ENCODE data around the gene HDAC4.

The HDAC4 gene

DNA sequence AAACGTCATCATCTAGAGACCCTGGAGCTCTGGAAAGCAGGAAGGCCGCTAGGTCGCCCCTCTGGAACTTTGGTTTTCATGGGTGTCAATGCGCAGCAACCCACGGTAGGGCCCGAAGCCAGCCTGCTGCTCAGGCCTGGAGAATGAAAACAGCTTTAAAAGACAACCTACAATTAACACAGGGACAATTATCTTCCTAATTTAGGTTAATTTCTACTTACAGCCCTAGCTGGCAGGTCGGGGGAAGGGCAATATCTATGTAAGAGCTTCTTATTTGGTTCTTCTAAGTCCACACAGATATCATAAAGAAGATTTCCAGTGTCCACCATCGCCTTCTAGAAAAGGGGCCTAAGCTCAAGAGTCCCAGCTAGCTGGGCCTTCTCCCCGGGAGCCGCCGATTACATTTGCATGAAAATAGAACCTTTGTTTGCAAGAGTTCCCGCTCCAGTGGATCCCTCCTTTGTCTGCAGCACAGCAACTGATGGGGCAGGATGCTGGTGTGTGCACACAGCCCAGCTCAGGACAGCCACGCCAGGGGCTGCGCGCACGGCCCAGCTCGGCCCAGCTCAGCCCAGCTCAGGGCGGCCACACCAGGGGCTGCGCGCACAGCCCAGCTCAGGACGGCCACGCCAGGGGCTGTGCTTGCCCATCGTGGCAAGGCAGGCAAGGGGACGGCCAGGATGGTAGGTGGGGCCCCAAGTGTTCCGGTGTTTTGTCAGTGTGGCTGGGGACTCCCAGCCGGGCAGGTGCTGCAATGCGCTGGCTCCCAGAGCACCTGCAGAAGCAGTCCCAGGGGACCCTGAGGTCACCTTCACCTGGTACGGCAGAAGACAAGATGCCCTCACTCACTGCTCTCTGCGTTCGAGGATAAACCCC, 109.1 kb downstream of the HDAC4 start:
- DNase-seq, result peak; percentile 83

DNA sequence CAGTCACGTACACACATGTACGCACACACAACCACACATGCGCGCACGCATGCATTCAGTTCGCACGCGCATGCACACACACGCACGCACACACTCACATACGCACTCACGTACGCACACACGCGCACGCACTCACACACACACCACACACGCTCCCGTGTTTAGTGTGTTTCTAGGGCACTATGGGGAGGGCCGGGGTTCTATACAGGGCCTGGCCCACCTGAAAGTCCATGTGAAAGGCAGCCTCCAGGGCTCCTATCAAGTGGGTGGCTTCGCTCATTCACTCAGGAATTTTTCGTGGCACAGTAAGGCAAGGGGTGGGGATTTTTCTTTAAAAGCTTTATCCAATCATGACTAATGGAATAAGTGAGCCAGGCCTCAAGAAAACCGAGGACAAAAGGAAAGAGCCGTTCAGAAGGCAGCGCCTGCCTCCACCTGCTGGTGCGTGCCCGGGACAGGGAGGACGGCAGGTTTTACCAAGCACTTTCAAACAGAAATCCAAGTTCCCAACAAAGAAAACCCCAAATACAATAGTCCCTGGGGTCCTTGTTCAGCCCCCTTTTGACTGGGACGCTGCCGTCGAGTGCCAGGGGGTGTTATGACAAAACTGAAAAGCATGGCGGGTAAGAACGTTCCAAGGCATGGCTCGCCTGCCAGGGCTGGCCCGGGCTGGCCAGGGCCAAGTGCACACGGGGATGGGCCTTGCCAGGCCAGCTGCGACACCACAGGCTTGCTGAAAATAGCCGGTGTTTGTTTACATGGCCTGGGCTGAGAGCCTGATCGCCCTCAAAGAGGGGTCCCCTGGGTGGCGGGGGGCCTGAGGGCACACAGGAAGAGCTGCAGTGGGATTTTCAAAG, 110.0 kb downstream of the HDAC4 start:
- no peak for DNase-seq

DNA sequence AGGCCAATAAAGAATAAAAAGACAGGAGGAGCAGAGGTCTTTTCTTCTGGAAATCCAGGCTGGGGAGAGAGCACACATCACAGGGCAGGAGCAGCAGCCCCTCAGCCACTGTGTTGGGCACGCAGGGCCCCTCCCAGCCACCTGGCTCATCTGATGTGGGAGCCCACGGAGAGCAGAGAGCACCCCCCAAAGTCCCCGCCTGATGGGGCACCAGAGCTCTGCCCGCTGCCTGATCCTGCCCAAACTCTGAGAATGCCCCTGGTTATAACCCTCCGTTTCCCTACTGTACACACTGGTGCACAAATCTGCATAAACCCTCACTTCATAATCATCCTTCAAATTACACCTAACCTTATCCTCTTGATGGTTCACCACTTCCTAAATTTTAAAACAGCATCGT, 111.3 kb downstream of the HDAC4 start:
- DNase-seq, result no peak

DNA sequence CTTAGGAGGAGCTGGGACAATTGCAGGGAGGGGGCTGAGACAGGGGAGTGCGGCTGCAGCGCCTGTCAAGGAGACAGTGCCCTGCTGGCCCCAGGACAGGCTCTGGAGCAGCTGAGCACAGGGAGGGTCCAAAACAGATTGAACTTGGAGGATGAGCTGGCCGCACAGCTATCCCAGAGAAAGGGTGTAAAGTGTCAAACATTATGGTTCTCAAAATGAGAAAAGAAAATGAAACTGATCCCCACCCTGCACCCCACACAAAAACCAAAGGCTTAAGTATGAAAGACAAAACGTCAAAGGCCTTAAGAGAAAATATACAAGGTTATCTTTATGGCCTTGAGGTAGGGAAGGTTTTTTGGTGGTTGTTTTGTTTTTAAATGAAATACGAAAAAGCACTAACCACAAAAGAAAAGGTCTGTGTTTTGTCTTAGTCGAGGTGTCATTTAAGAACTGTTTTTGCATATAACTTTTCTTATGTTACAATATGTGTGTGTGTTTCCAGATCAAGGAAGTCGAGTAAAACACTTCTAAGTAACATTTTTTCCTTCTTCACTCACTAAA, 111.8 kb downstream of the HDAC4 start:
- DNase-seq, result no peak

DNA sequence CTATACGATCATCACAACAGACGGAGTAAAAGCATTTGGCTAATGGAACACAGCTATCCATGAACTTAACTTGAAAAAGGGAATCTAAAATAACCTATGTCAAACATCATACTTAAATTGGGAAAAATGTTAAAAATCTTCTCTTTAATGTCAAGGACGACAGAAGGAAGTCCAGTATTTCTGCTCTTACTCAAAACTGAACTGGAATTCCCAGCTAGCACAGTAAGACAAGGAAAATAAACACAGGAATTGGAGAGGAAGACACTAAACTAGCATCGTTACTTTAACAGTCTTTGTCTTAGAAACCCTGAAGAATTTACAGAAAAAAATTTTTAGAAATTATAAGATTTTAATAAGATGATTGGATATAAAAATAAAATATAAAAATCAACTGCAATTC, 112.6 kb downstream of the HDAC4 start:
- DNase-seq, result no peak

DNA sequence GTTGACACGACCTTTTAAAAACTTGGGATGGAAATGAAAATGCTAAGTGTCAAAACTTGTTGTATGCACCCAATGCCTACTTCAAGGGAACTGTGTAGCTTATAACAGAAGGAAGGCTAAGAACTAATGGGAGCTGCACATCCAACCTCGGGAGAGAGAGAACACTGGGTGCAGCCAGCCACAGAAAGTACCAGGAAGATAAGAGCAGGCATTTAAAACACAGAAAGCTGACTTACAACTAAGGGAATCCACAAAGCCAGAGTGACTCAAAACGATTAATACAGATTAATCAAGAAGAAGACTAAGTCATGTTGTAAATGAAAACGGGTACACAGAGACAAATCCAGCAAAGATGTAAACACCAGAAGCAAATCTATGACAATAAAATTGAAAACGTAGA, 113.4 kb downstream of the HDAC4 start:
- no peak for DNase-seq

DNA sequence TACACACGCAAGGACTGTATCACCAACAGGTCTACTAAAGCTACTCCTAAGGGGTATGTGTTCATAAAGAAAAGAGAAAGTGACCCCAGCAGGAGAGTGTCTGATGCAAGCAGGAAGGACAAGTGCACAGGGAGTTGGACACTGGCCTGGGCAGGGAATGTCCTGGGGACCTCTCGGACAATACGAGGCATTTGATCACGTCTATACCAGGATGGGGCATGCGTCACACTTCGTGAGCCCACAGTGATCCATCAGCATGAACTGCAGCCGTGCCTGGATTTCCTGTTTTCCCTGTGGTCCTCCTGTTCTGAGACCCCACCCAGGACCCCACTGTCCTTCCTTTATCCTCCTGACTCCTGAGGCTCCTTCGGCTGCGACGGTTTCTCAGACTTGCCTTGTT, 113.9 kb downstream of the HDAC4 start:
- no peak for DNase-seq

DNA sequence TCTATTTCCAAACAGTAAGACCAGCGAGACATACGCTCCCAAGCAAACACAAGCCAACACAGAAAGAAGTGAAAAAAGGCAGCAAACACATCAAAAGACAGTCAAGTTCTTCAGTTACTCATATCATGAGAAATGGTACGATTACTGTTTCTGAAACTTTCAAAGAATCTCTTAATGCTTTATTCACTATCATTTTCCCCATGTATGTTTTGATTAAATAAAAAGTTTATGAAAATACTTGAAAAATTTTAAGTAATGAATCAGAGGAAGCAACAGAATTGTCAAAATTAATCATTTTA, 114.9 kb downstream of the HDAC4 start:
- DNase-seq, result no peak

DNA sequence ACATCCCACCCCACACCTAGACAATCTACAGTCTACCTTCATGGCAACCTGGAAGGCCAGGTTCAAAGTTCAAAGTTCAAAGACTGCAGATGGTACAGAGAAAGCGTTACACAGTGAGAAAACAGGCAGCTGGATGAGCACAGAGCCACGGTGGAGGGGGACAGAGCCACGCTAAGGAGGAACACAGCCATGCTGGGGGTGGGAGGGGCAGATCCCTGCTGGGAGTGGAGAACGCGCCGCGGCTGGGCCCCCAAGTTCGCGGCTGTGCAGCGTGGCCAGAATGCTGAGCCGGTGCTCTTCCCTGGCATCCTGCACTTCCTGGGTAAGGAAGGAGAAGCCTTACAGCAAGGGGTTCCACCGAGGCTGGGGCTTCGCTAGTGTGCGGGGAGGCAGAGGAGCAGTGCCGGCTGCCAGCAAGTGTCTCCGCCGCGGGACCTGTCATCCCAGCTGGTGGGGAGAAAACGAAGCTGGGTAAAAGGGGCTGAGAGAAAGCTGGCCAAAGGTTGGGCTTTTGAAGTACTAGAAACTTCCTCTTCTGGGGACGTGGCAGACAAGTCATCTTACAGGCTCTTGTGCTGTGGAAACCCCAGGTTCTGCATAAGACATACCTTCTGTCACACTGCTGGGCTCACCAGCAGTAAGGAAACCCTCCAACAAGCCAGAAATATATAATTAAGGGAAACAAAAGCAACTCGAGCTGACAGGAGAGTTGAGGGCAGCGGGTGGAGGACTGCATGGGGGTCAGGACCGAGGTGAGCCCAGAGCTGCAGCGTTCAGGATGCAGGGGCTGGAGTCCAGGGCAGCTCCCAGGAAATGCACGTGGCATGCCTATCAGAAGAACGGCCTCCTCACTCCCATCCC, 115.5 kb downstream of the HDAC4 start:
- DNase-seq, result no peak

DNA sequence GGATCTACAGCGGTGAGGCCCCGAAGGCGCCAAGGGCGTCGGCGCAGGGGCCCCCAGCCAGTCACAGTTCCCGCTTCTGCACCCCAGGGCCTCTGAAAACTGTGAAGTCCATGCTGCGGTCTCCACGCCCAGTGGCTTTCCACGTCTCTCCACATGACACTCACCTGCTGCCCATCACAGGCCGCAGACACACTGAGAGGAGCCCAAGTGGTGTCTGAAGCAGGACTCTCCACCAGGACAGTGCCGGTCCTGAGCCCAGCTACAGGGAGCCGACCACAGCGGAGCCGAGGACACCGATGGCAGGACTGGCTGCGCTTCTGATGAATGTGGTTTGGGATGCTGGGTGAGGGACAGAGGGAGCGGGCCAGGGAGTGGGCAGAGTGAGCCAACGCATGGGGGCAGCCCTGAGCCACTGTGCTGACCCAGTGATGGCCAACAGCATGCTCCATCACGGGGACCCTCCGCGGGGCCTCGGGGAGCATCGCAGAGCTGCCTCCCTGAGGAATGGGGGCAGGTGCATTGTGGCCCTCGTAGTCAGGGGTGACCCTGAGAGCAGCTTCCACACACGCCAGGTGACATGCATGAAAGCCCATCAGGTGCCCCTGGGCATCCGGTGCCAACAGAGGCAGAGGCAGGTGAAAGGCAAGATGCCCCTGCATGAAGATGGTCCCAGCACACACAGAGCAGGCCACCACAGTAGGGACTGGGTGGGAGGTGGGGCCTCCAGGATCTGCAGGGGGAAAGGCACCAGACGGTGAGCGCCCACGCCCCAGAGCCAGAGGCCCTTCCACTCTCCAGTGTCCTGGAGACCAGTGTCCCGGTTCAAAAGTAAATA, 116.6 kb downstream of the HDAC4 start:
- no peak for DNase-seq

DNA sequence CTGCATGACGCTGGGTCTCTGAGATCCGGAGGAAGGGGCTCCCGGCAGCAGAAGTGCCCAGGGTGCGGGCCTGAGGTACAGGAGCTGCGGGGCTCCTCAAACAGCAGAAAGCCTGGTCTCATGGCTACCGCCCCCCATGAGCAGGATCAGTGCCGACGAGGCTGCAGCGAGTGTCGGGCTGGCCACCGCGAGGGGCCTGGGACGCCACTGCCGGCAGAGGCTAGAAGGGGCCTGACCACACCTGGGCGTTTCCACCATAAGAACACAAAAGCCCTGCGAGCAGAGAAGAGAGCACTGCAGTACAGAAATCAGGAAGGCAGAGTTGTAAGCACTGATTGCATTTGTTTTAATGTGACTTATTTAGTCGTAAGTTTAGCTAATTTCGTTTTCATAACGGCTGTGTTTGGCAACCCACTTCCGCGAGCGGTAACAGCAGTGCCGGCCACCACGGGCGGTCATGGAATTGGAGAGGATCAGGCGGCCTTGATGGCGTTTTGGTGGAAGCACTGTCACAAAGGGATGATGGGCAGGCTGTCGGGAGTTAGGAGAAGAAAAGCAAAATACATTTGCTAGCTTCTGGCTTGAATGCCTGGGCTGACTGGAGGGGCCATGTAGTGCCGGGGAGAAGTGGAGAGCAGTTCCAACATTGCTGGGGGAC, 117.4 kb downstream of the HDAC4 start:
- DNase-seq, result no peak

DNA sequence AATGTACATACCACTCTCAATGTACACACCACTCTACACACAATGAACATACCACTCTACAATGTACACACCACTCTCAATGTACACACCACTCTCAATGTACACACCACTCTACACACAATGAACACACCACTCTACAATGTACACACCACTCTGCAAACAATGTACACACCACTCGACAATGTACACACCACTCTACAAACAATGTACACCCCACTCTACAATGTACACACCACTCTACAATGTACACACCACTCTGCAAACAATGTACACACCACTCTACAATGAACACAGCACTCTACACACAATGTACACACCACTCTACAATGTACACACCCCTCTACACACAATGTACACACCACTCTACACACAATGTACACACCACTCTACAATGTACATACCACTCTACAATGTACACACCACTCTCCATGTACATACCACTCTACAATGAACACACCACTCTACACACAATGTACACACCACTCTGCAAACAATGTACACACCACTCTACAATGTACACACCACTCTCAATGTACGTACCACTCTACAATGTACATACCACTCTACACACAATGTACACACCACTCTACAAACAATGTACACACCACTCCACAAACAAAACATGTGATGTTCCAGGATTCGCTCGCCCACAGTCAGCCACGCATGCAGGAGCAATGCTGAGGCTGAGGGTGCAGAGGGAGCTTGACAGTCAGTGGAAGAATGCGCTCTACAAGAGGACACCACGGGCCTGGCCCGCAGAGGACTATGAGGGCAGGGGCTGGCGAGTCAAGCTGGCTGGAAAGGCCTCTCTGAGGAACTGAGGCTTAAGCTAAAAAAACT, 118.2 kb downstream of the HDAC4 start:
- no peak for DNase-seq

DNA sequence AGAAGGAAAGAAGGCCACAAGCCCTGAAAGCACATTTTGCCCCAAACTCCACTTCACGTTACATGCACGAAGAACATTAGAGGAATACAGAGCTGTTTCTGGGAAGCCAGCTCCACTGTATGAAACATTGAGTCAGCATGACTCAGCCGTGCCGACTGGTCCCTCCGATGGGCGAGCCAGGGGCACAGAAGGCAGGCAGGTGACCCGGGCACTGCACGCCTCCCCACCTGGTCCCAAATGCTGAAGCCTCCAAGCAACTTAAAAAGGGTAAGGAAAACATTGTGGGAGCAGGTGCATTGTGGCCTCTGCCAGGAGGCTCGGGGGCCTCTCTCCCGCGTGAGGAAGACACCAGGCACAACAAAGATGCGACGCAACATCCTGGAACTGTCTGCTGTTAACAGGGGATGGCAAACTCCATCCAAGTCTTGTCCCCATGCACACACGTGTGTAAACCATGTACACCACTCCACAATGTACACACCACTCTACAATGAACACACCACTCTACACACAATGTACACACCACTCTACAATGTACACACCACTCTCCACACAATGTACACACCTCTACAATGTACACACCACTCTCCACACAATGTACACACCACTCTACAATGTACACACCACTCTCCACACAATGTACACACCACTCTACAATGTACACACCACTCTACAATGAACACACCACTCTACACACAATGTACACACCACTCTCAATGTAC, 120.4 kb downstream of the HDAC4 start:
- DNase-seq, result peak; percentile 61

DNA sequence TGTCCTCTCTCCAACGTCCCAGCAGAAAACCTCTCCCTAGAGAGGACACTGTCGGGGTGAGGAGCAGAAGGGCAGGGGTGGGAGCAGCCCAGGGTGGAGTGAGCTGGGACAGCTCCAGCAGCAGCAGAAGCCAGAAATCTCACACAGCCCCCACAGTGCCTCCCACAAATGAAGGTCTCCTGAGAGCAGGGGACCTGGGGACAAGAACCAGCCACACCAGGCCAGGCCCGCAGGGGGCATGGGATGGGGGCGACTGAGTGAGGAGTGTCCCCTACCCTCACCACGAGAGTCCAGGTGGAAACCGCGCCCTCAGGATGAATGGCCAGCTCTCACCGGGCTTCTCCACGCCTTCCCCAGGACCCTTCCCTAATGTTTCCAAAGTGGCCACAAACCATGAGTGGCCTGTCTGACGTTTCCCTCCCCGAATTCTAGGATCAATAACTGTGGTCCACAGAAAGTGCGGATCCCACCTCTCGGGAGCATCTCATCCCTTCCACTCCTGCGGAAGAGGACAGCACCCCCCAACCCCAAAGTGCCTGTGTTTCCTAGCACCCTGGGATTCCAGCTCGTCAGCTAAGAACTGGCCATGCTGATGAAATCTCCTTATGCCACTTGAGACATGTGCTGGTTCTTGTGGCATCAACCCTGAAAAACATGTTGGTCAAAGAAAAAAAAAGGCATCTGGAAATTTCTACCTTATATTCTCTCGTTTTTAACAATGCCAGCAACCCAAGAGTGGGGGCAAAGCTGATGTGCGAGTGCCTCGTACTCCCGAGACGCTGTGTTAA, 121.1 kb downstream of the HDAC4 start:
- DNase-seq, result no peak

DNA sequence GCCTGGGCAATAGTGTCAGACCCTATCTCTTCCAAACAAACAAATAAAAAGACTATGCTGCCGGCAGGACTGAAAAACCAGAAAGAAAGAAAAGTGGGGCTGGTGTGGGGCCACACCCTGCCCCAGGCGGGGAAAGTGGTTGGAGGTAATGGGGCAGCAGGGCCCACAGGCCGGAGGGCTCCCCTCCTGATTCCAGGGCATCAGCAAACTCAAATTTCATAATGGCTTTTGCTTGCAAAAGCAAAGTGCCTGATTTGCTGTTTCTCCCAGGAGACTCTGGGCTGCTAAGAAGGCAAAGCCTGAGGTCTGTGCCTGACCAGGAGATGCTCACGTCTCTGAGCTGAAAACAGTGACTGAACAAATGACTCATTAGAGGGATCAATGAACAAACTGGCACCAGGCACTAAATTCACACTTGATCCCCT, 121.9 kb downstream of the HDAC4 start:
- no peak for DNase-seq

DNA sequence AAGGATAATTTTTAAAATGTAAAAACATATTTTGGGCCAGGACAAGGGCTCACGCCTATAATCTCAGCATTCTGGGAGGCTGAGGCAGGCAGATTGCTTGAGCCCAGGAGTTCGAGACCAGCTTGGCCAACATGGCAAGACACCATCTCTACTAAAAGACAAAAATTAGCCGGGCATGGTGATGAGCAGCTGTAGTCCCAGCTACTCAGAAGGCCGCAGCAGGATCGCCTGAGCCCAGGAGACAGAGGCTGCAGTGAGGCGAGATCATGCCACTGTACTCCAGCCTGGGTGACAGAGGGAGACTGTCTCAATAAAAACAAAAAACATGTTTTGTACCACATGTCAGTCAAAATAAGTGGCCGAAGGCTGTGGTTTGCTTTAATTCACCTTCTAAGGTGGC, 122.5 kb downstream of the HDAC4 start:
- DNase-seq, result no peak

DNA sequence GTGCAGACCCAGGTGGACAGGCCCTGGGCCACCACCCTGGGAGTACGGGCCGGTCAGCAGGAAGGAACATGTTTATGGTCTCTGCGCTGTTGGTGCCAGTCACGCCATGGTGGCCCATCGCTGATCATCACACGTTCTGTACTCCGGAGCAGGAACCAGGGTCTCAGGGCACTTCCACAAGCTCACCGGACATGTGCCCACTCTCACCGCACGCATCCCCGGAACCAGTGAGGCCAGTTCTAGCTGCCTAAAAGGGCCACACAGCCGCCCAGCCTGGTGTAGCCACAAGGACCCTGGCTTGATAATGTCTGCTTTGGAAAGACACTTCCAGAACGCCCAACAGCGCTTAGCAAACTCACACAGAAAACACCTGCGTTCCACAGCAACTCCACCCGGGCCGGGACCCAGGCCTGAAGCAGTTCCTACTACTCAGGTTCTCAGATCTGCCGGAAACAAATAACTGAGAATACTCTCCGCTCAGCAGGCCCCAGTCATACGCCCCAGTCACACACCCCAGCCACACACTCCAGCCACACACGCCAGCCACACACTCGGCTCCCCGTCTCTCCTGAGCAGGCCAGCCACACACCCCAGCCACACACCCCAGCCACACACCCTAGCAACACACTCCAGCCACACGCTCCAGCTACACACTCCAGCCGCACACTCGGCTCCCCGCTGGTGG, 123.3 kb downstream of the HDAC4 start:
- no peak for DNase-seq

DNA sequence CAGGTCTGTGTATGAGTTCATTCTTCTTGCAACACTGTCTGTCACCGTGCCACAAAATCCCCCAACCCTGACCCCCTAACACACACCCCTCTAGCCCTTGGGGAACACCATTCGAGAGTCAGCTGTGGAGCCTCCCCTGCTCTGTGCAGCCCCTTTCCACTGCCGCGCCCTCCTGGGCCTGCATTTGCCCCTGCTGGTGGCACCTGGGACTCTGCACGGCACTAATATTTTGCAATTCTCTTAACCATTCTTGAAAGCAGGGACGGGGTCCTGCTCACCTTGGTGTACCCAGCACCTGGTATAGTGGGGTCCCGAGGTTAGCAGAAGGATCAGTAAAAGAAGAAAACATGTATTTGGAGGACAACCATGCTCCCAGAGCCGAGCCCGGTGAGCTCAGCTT, 124.0 kb downstream of the HDAC4 start:
- DNase-seq, result no peak

Measured in DMS153 (cell line).